Ishikawa (cell line): ENCODE results near the gene PPM1B.

Experiments
- CREB1 ChIP-seq: IDR thresholded peaks from 2 replicates; pipeline ENCODE4 v1.6.1; 2012; ENCODE audit warnings: low read depth
- EGR1 ChIP-seq: IDR thresholded peaks from 2 replicates; pipeline ENCODE4 v1.6.1; 2012
- EP300 ChIP-seq: IDR thresholded peaks from 2 replicates; pipeline ENCODE4 v1.6.1; 2012; ENCODE audit warnings: borderline replicate concordance
- MAX ChIP-seq: IDR thresholded peaks from 2 replicates; pipeline ENCODE4 v1.6.1; 2012
- RAD21 ChIP-seq: IDR thresholded peaks from 2 replicates; pipeline ENCODE4 v1.6.1; 2012; ENCODE audit warnings: low read depth
- REST ChIP-seq: IDR thresholded peaks from 2 replicates; pipeline ENCODE4 v1.6.1; 2012; ENCODE audit warnings: low read depth, mild to moderate bottlenecking
- TAF1 ChIP-seq: IDR thresholded peaks from 2 replicates; pipeline ENCODE4 v1.6.1; 2012; ENCODE audit warnings: low read depth, mild to moderate bottlenecking
- TEAD4 ChIP-seq: IDR thresholded peaks from 2 replicates; pipeline ENCODE4 v1.6.1; 2012
- USF1 ChIP-seq: IDR thresholded peaks from 2 replicates; pipeline ENCODE4 v1.6.1; 2012
- YY1 ChIP-seq: IDR thresholded peaks from 2 replicates; pipeline ENCODE4 v1.6.1; 2012; ENCODE audit warnings: low read depth
- ZBTB7A ChIP-seq: IDR thresholded peaks from 2 replicates; pipeline ENCODE4 v1.6.1; 2012; ENCODE audit warnings: low read depth

GRCh38 chr2:44169155-44169898, 652 bp downstream of the PPM1B start:
- TF ChIP-seq TEAD4 = no peak
- TF ChIP-seq CREB1 = no peak
- TF ChIP-seq ZBTB7A = 0 out of 2 replicates have a peak, but pooled peaks have one; percentile 63
- no peak for TF ChIP-seq RAD21
- TF ChIP-seq MAX = no peak
- no peak; the same call in 1 of the 2 replicates for TF ChIP-seq EGR1
- no peak for TF ChIP-seq EP300
- TF ChIP-seq REST = no peak
- no peak for TF ChIP-seq USF1
- no peak; the same call in 1 of the 2 replicates for TF ChIP-seq TAF1
- TF ChIP-seq YY1 = no peak
